Mesothelial cell of epicardium (in vitro differentiated cells): ENCODE measurements around the gene ELFN1. TPM values are rescaled to one million over a fixed set of nuclear protein-coding genes. Genes with fewer than 3 reads are reported as not detected.

Experiments
- DNase-seq, 2 experiments: peaks; one replicate each; pipeline ENCODE4 v3.0.0; 2021; ENCODE audit warnings: low spot score in 2 of 2; ENCODE audit not compliant: unreplicated experiment in 2 of 2
- H3K27ac Mint-ChIP-seq: 2 replicates; pipeline ENCODE4 v1.8.0; 2021; ENCODE audit warnings: mixed read lengths
- H3K27me3 Mint-ChIP-seq: 2 replicates; pipeline ENCODE4 v1.8.0; 2021; ENCODE audit warnings: low read depth, mixed read lengths
- H3K36me3 Mint-ChIP-seq: 2 replicates; pipeline ENCODE4 v1.8.0; 2021; ENCODE audit warnings: mixed read lengths
- H3K4me1 Mint-ChIP-seq: 2 replicates; pipeline ENCODE4 v1.8.0; 2021; ENCODE audit warnings: mixed read lengths
- H3K4me3 Mint-ChIP-seq: 2 replicates; pipeline ENCODE4 v1.8.0; 2021; ENCODE audit warnings: mild to moderate bottlenecking, moderate library complexity, mixed read lengths
- H3K9me3 Mint-ChIP-seq: 2 replicates; pipeline ENCODE4 v1.8.0; 2021; ENCODE audit warnings: mixed read lengths
- total RNA-seq: library from RNA; stranded (reverse); gene quantifications from 3 replicates; pipeline ENCODE4 v1.2.1, GENCODE V29; 2021
- TF ChIP-seq, protein P1 (sequence below): fragments of 200-600 bp; sonication (generic); IDR thresholded peaks from one replicate; pipeline ENCODE4 v1.5.0; 2021; ENCODE audit warnings: antibody characterized with exemption; ENCODE audit not compliant: unreplicated experiment

The ELFN1 gene
- total RNA-seq, 1 donor from 2014 or later, result 13.5 TPM

DNA sequence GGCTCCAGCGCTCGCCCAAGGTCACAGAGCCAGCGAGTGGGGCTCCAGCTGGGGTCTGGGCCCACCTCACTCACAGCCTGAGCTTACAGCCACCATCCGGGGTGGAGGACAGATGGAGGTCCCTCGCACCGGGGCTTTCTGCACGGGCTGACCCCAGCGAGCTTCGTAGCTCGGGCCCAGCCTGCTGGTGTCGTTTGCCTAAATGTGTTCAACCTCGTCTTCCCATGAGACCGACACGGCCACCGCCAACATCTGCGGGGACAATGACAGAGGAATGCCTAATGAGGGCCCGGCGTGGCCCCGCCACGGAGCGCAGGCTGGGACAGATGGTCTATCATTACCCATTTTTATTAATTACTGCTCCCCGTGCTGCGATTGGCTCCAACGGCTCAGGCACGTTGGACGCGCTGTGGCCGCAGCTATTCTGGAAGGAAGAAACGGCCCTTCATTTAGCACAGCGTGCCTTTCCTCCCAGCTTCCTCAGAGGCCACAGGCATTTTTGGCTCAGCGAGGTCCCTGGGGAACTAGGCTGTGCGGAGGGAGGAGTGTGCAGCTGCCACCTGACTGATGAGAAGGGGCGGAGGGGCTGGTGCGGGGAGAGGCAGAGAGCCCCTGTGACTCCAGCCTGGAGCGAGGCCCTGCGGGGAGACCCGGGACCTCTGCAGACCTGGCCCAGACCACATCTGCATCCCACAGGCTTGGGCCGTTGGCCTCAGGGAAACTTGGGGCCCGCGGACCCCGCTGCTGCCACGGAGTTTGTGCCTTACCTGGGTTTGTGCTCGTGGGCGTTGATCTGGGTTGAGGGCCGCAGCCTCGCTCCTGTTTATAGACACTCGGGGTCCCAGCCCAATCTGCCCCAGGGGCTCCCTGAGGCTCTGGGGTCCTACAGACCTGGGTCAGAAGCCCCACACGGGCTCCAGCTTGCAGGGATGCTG is 22.9 kb upstream of the ELFN1 start:
- Mint-ChIP-seq H3K4me3 (no peak overlapping the region), H3K36me3 (no peaks in the 10 kb centered on the region), H3K9me3 (no peaks in the 10 kb centered on the region), H3K4me1 (peaks cover 13% of the 10 kb centered on the region), H3K27me3 (peaks cover 6% of the 10 kb centered on the region), H3K27ac (no peak overlapping the region)
- DNase-seq, result no peak
- TF ChIP-seq, protein P1, sequence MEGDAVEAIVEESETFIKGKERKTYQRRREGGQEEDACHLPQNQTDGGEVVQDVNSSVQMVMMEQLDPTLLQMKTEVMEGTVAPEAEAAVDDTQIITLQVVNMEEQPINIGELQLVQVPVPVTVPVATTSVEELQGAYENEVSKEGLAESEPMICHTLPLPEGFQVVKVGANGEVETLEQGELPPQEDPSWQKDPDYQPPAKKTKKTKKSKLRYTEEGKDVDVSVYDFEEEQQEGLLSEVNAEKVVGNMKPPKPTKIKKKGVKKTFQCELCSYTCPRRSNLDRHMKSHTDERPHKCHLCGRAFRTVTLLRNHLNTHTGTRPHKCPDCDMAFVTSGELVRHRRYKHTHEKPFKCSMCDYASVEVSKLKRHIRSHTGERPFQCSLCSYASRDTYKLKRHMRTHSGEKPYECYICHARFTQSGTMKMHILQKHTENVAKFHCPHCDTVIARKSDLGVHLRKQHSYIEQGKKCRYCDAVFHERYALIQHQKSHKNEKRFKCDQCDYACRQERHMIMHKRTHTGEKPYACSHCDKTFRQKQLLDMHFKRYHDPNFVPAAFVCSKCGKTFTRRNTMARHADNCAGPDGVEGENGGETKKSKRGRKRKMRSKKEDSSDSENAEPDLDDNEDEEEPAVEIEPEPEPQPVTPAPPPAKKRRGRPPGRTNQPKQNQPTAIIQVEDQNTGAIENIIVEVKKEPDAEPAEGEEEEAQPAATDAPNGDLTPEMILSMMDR, result no peak

- Mint-ChIP-seq H3K4me3 (no peak overlapping the region), H3K27ac (no peak overlapping the region), H3K4me1 (peaks cover 10% of the 10 kb centered on the region), H3K36me3 (no peaks in the 10 kb centered on the region), H3K9me3 (no peaks in the 10 kb centered on the region), H3K27me3 (peaks cover 6% of the 10 kb centered on the region)
- DNase-seq, result no peak
- TF ChIP-seq, protein P1, result no peak
Measured at GRCh38 chr7:1647961-1648672, 22.0 kb upstream of the ELFN1 start.

DNA sequence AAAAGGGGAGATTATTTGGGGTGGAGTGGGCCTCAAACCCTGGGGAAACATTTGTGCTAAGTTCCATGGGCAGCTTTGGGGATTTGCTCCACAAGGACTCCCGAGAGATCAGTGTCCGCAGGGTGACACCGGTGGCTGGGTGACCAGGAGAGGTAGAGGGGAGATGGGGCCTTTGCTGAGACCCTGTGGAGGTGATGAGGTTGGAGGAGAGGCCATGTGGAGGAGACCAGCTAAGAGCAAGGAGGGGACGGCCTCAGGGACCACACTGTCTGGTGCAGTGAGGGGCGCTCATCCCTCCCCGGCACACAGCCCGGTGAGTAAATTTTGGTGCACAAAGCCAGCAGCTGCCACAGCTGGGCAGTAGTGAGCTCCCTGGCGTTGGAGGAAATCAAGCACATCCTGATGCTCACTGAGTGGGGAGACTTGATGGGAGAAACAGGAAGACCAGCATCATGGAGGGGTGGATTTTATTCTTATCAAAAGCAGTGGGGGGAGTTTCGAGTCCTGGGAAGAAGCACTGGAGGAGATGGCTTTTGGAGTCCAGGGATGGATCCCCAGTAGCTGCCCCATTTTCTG is 20.2 kb upstream of the ELFN1 start:
- Mint-ChIP-seq H3K27ac (no peak overlapping the region), H3K4me1 (peaks cover 9% of the 10 kb centered on the region), H3K36me3 (no peaks in the 10 kb centered on the region), H3K27me3 (peaks cover 6% of the 10 kb centered on the region), H3K4me3 (no peak overlapping the region), H3K9me3 (no peaks in the 10 kb centered on the region)
- TF ChIP-seq, protein P1, result no peak
- no peak for DNase-seq

GRCh38 chr7:1650363-1651030 is 19.6 kb upstream of the ELFN1 start:
- Mint-ChIP-seq H3K9me3 (no peaks in the 10 kb centered on the region), H3K4me1 (peaks cover 9% of the 10 kb centered on the region), H3K27me3 (peaks cover 6% of the 10 kb centered on the region), H3K36me3 (no peaks in the 10 kb centered on the region), H3K4me3 (no peak overlapping the region), H3K27ac (no peak overlapping the region)
- no peak for DNase-seq
- TF ChIP-seq, protein P1, result no peak

GRCh38 chr7:1651031-1651446 is 19.0 kb upstream of the ELFN1 start:
- TF ChIP-seq, protein P1, result no peak
- H3K27me3 Mint-ChIP-seq, result peaks cover 10% of the 10 kb centered on the region
- peaks cover 9% of the 10 kb centered on the region for H3K4me1 Mint-ChIP-seq
- no peaks in the 10 kb centered on the region for H3K9me3 Mint-ChIP-seq
- no peak for DNase-seq
- no peak overlapping the region for H3K27ac Mint-ChIP-seq
- H3K4me3 Mint-ChIP-seq, result no peak overlapping the region
- H3K36me3 Mint-ChIP-seq, result no peaks in the 10 kb centered on the region
